OCI-LY3 (cell line): ENCODE data around the gene SCUBE1.

Source experiments
- CTCF ChIP-seq: fragments of 200-600, 300-600 bp; sonication (generic); IDR thresholded peaks from 2 replicates; pipeline ENCODE4 v1.5.1; 2014; ENCODE audit warnings: antibody characterized with exemption, low read length, low read depth
- EZH2phosphoT487 ChIP-seq: fragments of 200-600 bp; shearing (Covaris generic); IDR thresholded peaks from 2 replicates; pipeline ENCODE4 v1.6.1; 2018; ENCODE audit warnings: antibody characterized with exemption, mixed run types, low read depth

- TF ChIP-seq CTCF (no peak), EZH2phosphoT487 (no peak)
Observed at GRCh38 chr22:43274595-43275240, 68.5 kb downstream of the SCUBE1 start.
